Liver (tissue), 9 donors: ENCODE results near the gene CSNK1G3. TPM values are rescaled to one million over a fixed set of nuclear protein-coding genes. Genes with fewer than 3 reads are reported as not detected.
"Not testable (repeated sequence)": the region's sequence is repeated elsewhere in the genome, so short reads cannot be mapped to it uniquely, and the experiment has no call there.

Experiments used
- DNase-seq: peaks from one replicate; pipeline ENCODE4 v3.0.0-alpha.2; 2017; ENCODE audit warnings: low spot score
- H3K27ac ChIP-seq, 2 donors: one replicate each; pipeline ENCODE4 v1.7.0; 2013; ENCODE audit warnings: inconsistent platforms in 2 of 2, low read length in 2 of 2, control low read depth in 1 of 2, low read depth in 1 of 2, mild to moderate bottlenecking in 1 of 2
- H3K27me3 ChIP-seq, 4 donors: one replicate each; pipeline versions ENCODE4 v1.6.1 to v1.7.0; 2013; ENCODE audit warnings: low read length in 3 of 4, inconsistent platforms in 1 of 4, mild to moderate bottlenecking in 1 of 4, moderate library complexity in 1 of 4; ENCODE audit not compliant: control insufficient read depth in 4 of 4, insufficient read depth in 4 of 4
- H3K36me3 ChIP-seq, 4 donors: one replicate each; pipeline versions ENCODE4 v1.6.1 to v1.7.0; 2013; ENCODE audit warnings: low read length in 3 of 4, mild to moderate bottlenecking in 3 of 4, low read depth in 1 of 4, moderate library complexity in 1 of 4; ENCODE audit not compliant: control insufficient read depth in 4 of 4, insufficient read depth in 3 of 4
- H3K4me1 ChIP-seq, 4 donors: one replicate each; pipeline versions ENCODE4 v1.6.1 to v1.7.0; 2013; ENCODE audit warnings: low read length in 3 of 4, mild to moderate bottlenecking in 3 of 4, moderate library complexity in 1 of 4; ENCODE audit not compliant: control insufficient read depth in 4 of 4, insufficient read depth in 4 of 4
- H3K4me3 ChIP-seq, 3 donors: one replicate each; pipeline versions ENCODE4 v1.6.1 to v1.7.0; 2013; ENCODE audit warnings: low read length in 3 of 3, control low read depth in 1 of 3, low read depth in 1 of 3, mild to moderate bottlenecking in 1 of 3
- H3K9ac ChIP-seq, 2 donors: one replicate each; pipeline ENCODE4 v1.7.0; 2013; ENCODE audit warnings: low read length in 2 of 2, mild to moderate bottlenecking in 2 of 2, moderate library complexity in 2 of 2, control low read depth in 1 of 2, low read depth in 1 of 2
- H3K9me3 ChIP-seq, 4 donors: one replicate each; pipeline versions ENCODE4 v1.6.1 to v1.7.0; 2013; ENCODE audit warnings: low read length in 3 of 4; ENCODE audit not compliant: control insufficient read depth in 4 of 4
- ATF3 ChIP-seq: IDR thresholded peaks from 2 replicates; pipeline ENCODE4 v1.6.1; 2016; ENCODE audit warnings: antibody characterized with exemption
- CTCF ChIP-seq: fragments of 150-350 bp; IDR thresholded peaks from 2 replicates; pipeline ENCODE4 v1.5.1; 2017; ENCODE audit warnings: improper control_type of control experiment, low read depth, low read length; ENCODE audit not compliant: missing input control
- FOXA1 ChIP-seq: IDR thresholded peaks from 2 replicates; pipeline ENCODE4 v1.6.1; 2016; ENCODE audit warnings: antibody characterized with exemption
- FOXA2 ChIP-seq: IDR thresholded peaks from 2 replicates; pipeline ENCODE4 v1.6.1; 2016; ENCODE audit warnings: antibody characterized with exemption
- HNF4G ChIP-seq: IDR thresholded peaks from 2 replicates; pipeline ENCODE4 v1.6.1; 2016; ENCODE audit warnings: antibody characterized with exemption
- RAD21 ChIP-seq, 2 donors: IDR thresholded peaks; 2 replicates each; pipeline ENCODE4 v1.6.1; 2016; ENCODE audit warnings: antibody characterized with exemption in 2 of 2, mild to moderate bottlenecking in 2 of 2
- TAF1 ChIP-seq: conservative IDR thresholded peaks from 2 replicates; pipeline ENCODE4 v1.6.1; 2016; ENCODE audit warnings: antibody characterized with exemption, mild to moderate bottlenecking
- YY1 ChIP-seq: IDR thresholded peaks from 2 replicates; pipeline ENCODE4 v1.6.1; 2016; ENCODE audit warnings: antibody characterized with exemption, mild to moderate bottlenecking
- WGBS: extraction: QIAGEN DNeasy Blood & Tissue Kit; methylation state at CpG from one replicate; pipeline ENCODE4 v1.1.7; 2013; 5-methylcytosine and 5-hydroxymethylcytosine counted together
- polyA plus RNA-seq, 2 donors: library from polyadenylated mRNA; stranded (reverse) in 1 of 2; unstranded in 1 of 2; fragments of 200-250 nt in 1 of 2; fragments of >200 nt in 1 of 2; fragmentation: Nextera tagmentation in 1 of 2; extraction: Ambion mirVana in 1 of 2; gene quantifications; one replicate each; pipeline versions ENCODE4 v1.2.1 to v1.2.3, GENCODE V29; 2013 to 2015
- total RNA-seq, 2 donors: library from RNA; depleted of rRNA; stranded (reverse); fragments of >200 nt; gene quantifications; one replicate each; pipeline ENCODE4 v1.2.3, GENCODE V29; 2014
- TF ChIP-seq, protein P1 (sequence below): IDR thresholded peaks from 2 replicates; pipeline ENCODE4 v1.6.1; 2016; ENCODE audit warnings: antibody characterized with exemption
- TF ChIP-seq, protein P2 (sequence below): IDR thresholded peaks from 2 replicates; pipeline ENCODE4 v1.6.1; 2016; ENCODE audit warnings: antibody characterized with exemption, mild to moderate bottlenecking
- donor health status: healthy.
- donor health status: healthy.
- donor health status: healthy.
- donor health status: healthy.
- donor health status: healthy.

Gene CSNK1G3
- total and polyA plus RNA-seq, 4 donors, result 6.8 to 28.9 (median 15.4) TPM

- 94% methylated on average over 10 of the region's 10 CpGs for WGBS
- Histone ChIP-seq H3K4me3 (no peak overlapping the region), H3K9me3 (peaks cover 4 to 14% (median 13%) of the 10 kb centered on the region in 4 donors), H3K27ac (no peak overlapping the region), H3K9ac (no peak overlapping the region), H3K4me1 (no peaks in the 10 kb centered on the region), H3K36me3 (no peaks in the 10 kb centered on the region), H3K27me3 (no peaks in the 10 kb centered on the region)
- TF ChIP-seq TAF1 (no peak), YY1 (no peak), HNF4G (no peak), CTCF (no peak), RAD21 (IDR thresholded peaks at IDR 0.05) (no peak), FOXA2 (no peak), ATF3 (no peak)
- TF ChIP-seq, protein P1, sequence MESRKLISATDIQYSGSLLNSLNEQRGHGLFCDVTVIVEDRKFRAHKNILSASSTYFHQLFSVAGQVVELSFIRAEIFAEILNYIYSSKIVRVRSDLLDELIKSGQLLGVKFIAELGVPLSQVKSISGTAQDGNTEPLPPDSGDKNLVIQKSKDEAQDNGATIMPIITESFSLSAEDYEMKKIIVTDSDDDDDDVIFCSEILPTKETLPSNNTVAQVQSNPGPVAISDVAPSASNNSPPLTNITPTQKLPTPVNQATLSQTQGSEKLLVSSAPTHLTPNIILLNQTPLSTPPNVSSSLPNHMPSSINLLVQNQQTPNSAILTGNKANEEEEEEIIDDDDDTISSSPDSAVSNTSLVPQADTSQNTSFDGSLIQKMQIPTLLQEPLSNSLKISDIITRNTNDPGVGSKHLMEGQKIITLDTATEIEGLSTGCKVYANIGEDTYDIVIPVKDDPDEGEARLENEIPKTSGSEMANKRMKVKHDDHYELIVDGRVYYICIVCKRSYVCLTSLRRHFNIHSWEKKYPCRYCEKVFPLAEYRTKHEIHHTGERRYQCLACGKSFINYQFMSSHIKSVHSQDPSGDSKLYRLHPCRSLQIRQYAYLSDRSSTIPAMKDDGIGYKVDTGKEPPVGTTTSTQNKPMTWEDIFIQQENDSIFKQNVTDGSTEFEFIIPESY, result no peak
- no peak for DNase-seq
These were observed 117.0 kb downstream of the CSNK1G3 start for GRCh38 chr5:123628860-123629544.

DNA sequence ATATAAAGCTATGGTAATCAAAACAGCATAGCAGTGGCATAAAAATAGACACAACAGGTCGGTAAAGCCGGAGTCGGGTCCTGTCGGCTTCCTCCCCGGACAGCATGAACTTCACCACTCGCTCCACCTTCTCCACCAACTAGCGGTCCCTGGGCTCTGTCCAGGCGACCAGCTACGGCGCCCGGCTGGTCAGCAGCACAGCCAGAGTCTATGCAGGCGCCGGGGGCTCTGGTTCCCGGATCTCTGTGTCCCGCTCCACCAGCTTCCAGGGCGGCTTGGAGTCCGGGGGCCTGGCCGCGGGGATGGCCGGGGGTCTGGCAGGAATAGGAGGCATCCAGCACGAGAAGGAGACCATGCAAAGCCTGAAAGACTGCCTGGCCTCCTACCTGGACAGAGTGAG lies 124.0 kb downstream of the CSNK1G3 start:
- H3K27me3 ChIP-seq, result no peaks in the 10 kb centered on the region
- H3K4me1 ChIP-seq, result no peaks in the 10 kb centered on the region
- no peak for DNase-seq
- H3K9me3 ChIP-seq, result peaks cover 0 to 5% (median 1%) of the 10 kb centered on the region in 4 donors
- H3K9ac ChIP-seq, result no peak overlapping the region
- H3K36me3 ChIP-seq, result no peaks in the 10 kb centered on the region
- H3K4me3 ChIP-seq, result no peak overlapping the region
- 92% methylated on average over 21 of the region's 21 CpGs for WGBS
- H3K27ac ChIP-seq, result no peak overlapping the region
- TF ChIP-seq, protein P2, sequence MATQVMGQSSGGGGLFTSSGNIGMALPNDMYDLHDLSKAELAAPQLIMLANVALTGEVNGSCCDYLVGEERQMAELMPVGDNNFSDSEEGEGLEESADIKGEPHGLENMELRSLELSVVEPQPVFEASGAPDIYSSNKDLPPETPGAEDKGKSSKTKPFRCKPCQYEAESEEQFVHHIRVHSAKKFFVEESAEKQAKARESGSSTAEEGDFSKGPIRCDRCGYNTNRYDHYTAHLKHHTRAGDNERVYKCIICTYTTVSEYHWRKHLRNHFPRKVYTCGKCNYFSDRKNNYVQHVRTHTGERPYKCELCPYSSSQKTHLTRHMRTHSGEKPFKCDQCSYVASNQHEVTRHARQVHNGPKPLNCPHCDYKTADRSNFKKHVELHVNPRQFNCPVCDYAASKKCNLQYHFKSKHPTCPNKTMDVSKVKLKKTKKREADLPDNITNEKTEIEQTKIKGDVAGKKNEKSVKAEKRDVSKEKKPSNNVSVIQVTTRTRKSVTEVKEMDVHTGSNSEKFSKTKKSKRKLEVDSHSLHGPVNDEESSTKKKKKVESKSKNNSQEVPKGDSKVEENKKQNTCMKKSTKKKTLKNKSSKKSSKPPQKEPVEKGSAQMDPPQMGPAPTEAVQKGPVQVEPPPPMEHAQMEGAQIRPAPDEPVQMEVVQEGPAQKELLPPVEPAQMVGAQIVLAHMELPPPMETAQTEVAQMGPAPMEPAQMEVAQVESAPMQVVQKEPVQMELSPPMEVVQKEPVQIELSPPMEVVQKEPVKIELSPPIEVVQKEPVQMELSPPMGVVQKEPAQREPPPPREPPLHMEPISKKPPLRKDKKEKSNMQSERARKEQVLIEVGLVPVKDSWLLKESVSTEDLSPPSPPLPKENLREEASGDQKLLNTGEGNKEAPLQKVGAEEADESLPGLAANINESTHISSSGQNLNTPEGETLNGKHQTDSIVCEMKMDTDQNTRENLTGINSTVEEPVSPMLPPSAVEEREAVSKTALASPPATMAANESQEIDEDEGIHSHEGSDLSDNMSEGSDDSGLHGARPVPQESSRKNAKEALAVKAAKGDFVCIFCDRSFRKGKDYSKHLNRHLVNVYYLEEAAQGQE, result no peak
- TF ChIP-seq FOXA1 (no peak), FOXA2 (no peak)
- TF ChIP-seq, protein P1, result no peak

DNA sequence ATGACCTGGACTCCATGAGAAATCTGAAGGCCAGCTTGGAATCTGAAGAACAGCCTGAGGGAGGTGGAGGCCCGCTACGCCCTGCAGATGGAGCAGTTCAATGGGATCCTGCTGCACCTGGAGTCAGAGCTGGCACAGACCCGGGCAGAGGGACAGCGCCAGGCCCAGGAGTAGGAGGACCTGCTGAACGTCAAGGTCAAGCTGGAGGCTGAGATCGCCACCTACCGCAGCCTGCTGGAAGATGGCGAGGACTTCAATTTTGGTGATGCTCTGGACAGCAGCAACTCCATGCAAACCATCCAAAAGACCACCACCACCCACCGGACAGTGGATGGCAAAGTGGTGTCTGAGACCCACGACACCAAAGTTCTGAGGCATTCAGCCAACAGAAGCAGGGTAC lies 125.1 kb downstream of the CSNK1G3 start:
- WGBS, result 95% methylated on average over 10 of the region's 10 CpGs
- not testable (repeated sequence) for DNase-seq, H3K4me1 ChIP-seq

More for the DNA sequence above, 125.1 kb downstream of the CSNK1G3 start:
- not testable (repeated sequence) for H3K9ac ChIP-seq, H3K27ac ChIP-seq, H3K4me3 ChIP-seq, H3K27me3 ChIP-seq, H3K9me3 ChIP-seq, H3K36me3 ChIP-seq
